ENCODE results near the gene PARD3B.

Gene PARD3B

GRCh38 chr2:205276116-205276777 is 731.0 kb downstream of the PARD3B start:
- DNase-seq (ENCODE audit: low spot score), result no peak

GRCh38 chr2:205280596-205281236 is 735.4 kb downstream of the PARD3B start:
- DNase-seq (ENCODE audit: low spot score), result no peak

GRCh38 chr2:205283736-205284270 is 738.5 kb downstream of the PARD3B start:
- no peak for DNase-seq (ENCODE audit: low spot score)

GRCh38 chr2:205284334-205284733 is 739.1 kb downstream of the PARD3B start:
- DNase-seq (ENCODE audit: low spot score), result no peak

GRCh38 chr2:205287316-205287715 is 742.0 kb downstream of the PARD3B start:
- no peak for DNase-seq (ENCODE audit: low spot score)

- DNase-seq (ENCODE audit: low spot score), result no peak
These were observed 743.4 kb downstream of the PARD3B start for GRCh38 chr2:205288686-205289085.

- no peak for DNase-seq (ENCODE audit: low spot score)
These were observed 745.0 kb downstream of the PARD3B start for GRCh38 chr2:205290299-205290698.

GRCh38 chr2:205292665-205293295 is 747.5 kb downstream of the PARD3B start:
- no peak for DNase-seq (ENCODE audit: low spot score)

GRCh38 chr2:205293559-205293958 is 748.3 kb downstream of the PARD3B start:
- DNase-seq (ENCODE audit: low spot score), result no peak

- DNase-seq (ENCODE audit: low spot score), result no peak
These were observed 751.7 kb downstream of the PARD3B start for GRCh38 chr2:205296959-205297358.

GRCh38 chr2:205297368-205297767 is 752.1 kb downstream of the PARD3B start:
- DNase-seq (ENCODE audit: low spot score), result no peak

- no peak for DNase-seq (ENCODE audit: low spot score)
These were observed 752.6 kb downstream of the PARD3B start for GRCh38 chr2:205297846-205298245.

GRCh38 chr2:205311201-205311600 is 765.9 kb downstream of the PARD3B start:
- DNase-seq (ENCODE audit: low spot score), result no peak

GRCh38 chr2:205321231-205321630 is 776.0 kb downstream of the PARD3B start:
- no peak for DNase-seq (ENCODE audit: low spot score)

- DNase-seq (ENCODE audit: low spot score), result no peak
These were observed 778.7 kb downstream of the PARD3B start for GRCh38 chr2:205323929-205324328.

- DNase-seq (ENCODE audit: low spot score), result no peak
These were observed 779.1 kb downstream of the PARD3B start for GRCh38 chr2:205324355-205324754.

- DNase-seq (ENCODE audit: low spot score), result no peak
These were observed 788.1 kb downstream of the PARD3B start for GRCh38 chr2:205333351-205333750.

GRCh38 chr2:205337274-205337673 is 792.0 kb downstream of the PARD3B start:
- DNase-seq (ENCODE audit: low spot score), result no peak

GRCh38 chr2:205338156-205338555 is 792.9 kb downstream of the PARD3B start:
- DNase-seq (ENCODE audit: low spot score), result no peak

GRCh38 chr2:205343103-205343502 is 797.8 kb downstream of the PARD3B start:
- DNase-seq (ENCODE audit: low spot score), result no peak

GRCh38 chr2:205346649-205347048 is 801.4 kb downstream of the PARD3B start:
- DNase-seq (ENCODE audit: low spot score), result no peak

- DNase-seq (ENCODE audit: low spot score), result no peak
These were observed 802.6 kb downstream of the PARD3B start for GRCh38 chr2:205347899-205348298.

- no peak for DNase-seq (ENCODE audit: low spot score)
These were observed 806.8 kb downstream of the PARD3B start for GRCh38 chr2:205352094-205352493.

Data from ecto neural progenitor cell (in vitro differentiated cells).